Stimulated activated CD8-positive, alpha-beta memory T cell treated with anti-CD3 and anti-CD28 coated beads, Interleukin-7, amount 100 ng/mL, for 48 hours (primary cell): ENCODE measurements around the gene INTS6L.
"Not testable (repeated sequence)": the region's sequence is repeated elsewhere in the genome, so short reads cannot be mapped to it uniquely, and the experiment has no call there.

Experiments used
- DNase-seq, 2 donors: peaks; one replicate each; pipeline ENCODE4 v3.0.0-alpha.2; 2020; ENCODE audit warnings: low read depth in 1 of 2; ENCODE audit errors: extremely low read depth in 1 of 2

The INTS6L gene

GRCh38 chrX:135522132-135522530 lies 1.7 kb downstream of the INTS6L start:
- no peak for DNase-seq

GRCh38 chrX:135522878-135523693 lies 2.6 kb downstream of the INTS6L start:
- DNase-seq = no peak

- DNase-seq = no peak
These were observed 7.8 kb downstream of the INTS6L start for GRCh38 chrX:135528254-135528653.

- DNase-seq = no peak
These were observed 8.3 kb downstream of the INTS6L start for GRCh38 chrX:135528756-135529155.

- no peak for DNase-seq
These were observed 9.6 kb downstream of the INTS6L start for GRCh38 chrX:135530097-135530496.

- no peak for DNase-seq
These were observed 11.4 kb downstream of the INTS6L start for GRCh38 chrX:135531813-135532212.

- DNase-seq = no peak
These were observed 14.8 kb downstream of the INTS6L start for GRCh38 chrX:135535077-135535940.

- DNase-seq = no peak
These were observed 16.4 kb downstream of the INTS6L start for GRCh38 chrX:135536877-135537276.

- no peak for DNase-seq
These were observed 20.9 kb downstream of the INTS6L start for GRCh38 chrX:135541351-135541750.

- no peak for DNase-seq
These were observed 22.7 kb downstream of the INTS6L start for GRCh38 chrX:135543172-135543571.

- DNase-seq = no peak
These were observed 23.5 kb downstream of the INTS6L start for GRCh38 chrX:135543924-135544323.

- DNase-seq = no peak
These were observed 24.0 kb downstream of the INTS6L start for GRCh38 chrX:135544338-135544948.

- DNase-seq = no peak
These were observed 27.3 kb downstream of the INTS6L start for GRCh38 chrX:135547767-135548166.

GRCh38 chrX:135549519-135549918 lies 29.1 kb downstream of the INTS6L start:
- DNase-seq = no peak

GRCh38 chrX:135556055-135556454 lies 35.6 kb downstream of the INTS6L start:
- DNase-seq = no peak

GRCh38 chrX:135557344-135557743 lies 36.9 kb downstream of the INTS6L start:
- no peak for DNase-seq

- DNase-seq = no peak
These were observed 52.0 kb downstream of the INTS6L start for GRCh38 chrX:135572436-135572835.

GRCh38 chrX:135581496-135581895 lies 61.0 kb downstream of the INTS6L start:
- DNase-seq = no peak

GRCh38 chrX:135585153-135585552 lies 64.7 kb downstream of the INTS6L start:
- no peak for DNase-seq

- no peak for DNase-seq
These were observed 71.4 kb downstream of the INTS6L start for GRCh38 chrX:135591871-135592270.

- not testable (repeated sequence) for DNase-seq
These were observed 73.6 kb downstream of the INTS6L start for GRCh38 chrX:135594049-135594448.
